Mucosa of rectum (tissue), 2 donors: ENCODE results near the gene PIK3AP1.

Experiments used
- H3K27ac ChIP-seq, 2 donors: one replicate each; pipeline ENCODE4 v1.7.0; 2013; ENCODE audit warnings: inconsistent platforms in 2 of 2, low read depth in 2 of 2, low read length in 2 of 2
- H3K27me3 ChIP-seq, 2 donors: one replicate each; pipeline ENCODE4 v1.7.0; 2013; ENCODE audit warnings: low read length in 2 of 2; ENCODE audit not compliant: control insufficient read depth in 2 of 2, insufficient read depth in 2 of 2
- H3K36me3 ChIP-seq, 2 donors: one replicate each; pipeline ENCODE4 v1.7.0; 2013; ENCODE audit warnings: low read length in 2 of 2; ENCODE audit not compliant: control insufficient read depth in 2 of 2, insufficient read depth in 2 of 2
- H3K4me1 ChIP-seq, 2 donors: one replicate each; pipeline ENCODE4 v1.7.0; 2013; ENCODE audit warnings: low read length in 2 of 2, mild to moderate bottlenecking in 1 of 2; ENCODE audit not compliant: control insufficient read depth in 2 of 2, insufficient read depth in 2 of 2
- H3K4me3 ChIP-seq, 2 donors: one replicate each; pipeline ENCODE4 v1.7.0; 2013; ENCODE audit warnings: low read length in 2 of 2
- H3K9ac ChIP-seq, 2 donors: one replicate each; pipeline ENCODE4 v1.7.0; 2013; ENCODE audit warnings: low read length in 2 of 2, low read depth in 1 of 2, mild to moderate bottlenecking in 1 of 2
- H3K9me3 ChIP-seq, 2 donors: one replicate each; pipeline ENCODE4 v1.7.0; 2013; ENCODE audit warnings: low read length in 2 of 2; ENCODE audit not compliant: control insufficient read depth in 2 of 2
- donor health status: healthy.
- donor health status: Normal muscosa, but diverticular disease.

Gene PIK3AP1

DNA sequence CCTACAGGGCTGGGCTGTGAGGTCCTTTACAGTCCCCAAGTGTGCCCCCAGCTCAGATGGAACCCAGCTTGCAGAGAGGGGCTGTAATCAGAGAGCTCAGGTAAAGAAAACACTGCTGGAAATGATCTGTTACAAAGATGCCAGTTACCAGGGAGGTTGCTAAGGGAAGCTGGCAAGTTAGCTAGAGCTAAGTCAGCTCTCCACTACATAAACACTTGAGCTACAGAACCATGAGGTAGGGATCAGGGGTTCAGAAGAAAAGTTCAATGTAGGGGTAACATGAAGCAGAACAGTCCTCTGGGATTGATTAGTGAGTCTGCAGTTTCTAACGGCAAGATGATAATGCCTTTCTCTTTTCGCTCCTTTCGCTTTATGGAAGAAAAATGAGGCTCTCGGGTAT, 80.4 kb downstream of the PIK3AP1 start:
- no peak overlapping the region for H3K27ac ChIP-seq
- H3K36me3 ChIP-seq = peaks cover 0 to 2% of the 10 kb centered on the region in 2 donors
- H3K9me3 ChIP-seq = no peaks in the 10 kb centered on the region
- H3K9ac ChIP-seq = no peak overlapping the region
- H3K27me3 ChIP-seq = no peaks in the 10 kb centered on the region
- peaks cover 0 to 2% of the 10 kb centered on the region in 2 donors for H3K4me1 ChIP-seq
- no peak overlapping the region for H3K4me3 ChIP-seq

DNA sequence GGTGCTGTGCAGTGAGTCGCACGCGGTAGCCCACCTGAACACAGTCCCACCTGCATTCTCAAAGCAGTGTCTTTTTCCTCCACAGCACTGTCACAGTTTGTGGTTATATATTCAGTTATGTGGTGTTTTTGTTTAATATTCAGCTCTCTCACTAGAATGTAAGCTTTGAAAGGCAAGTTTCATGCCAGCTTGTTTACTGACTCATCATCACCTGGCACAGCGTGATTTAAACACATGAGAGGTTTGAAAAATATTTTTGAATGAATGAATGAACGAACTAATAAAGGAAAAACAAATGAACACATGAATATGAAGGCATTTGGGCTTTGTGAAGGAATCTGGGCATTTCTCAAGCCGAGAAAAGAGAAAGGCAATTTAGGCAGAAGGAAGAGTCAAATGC, 81.6 kb downstream of the PIK3AP1 start:
- Histone ChIP-seq H3K4me1 (peaks cover 0 to 2% of the 10 kb centered on the region in 2 donors), H3K9ac (no peak overlapping the region), H3K27me3 (no peaks in the 10 kb centered on the region), H3K9me3 (no peaks in the 10 kb centered on the region), H3K36me3 (peaks cover 0 to 2% of the 10 kb centered on the region in 2 donors), H3K4me3 (no peak overlapping the region), H3K27ac (no peak overlapping the region)

DNA sequence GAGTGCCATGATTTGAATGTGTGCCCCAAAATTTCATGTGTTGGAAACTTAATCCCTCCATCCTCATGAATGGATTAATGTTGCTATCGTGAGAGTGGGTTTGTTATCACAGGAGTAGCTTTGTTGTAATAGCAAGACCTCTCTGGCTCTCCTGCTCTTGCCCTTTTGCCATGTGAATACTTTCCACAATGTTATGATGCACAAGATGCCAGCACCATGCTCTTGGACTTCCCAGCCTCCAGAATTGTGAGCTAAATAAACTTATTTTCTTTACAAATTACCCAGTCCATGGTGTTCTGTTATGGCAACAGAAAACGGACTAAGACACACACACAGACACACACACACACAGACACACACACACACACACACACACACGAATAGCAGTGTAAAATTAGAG, 82.2 kb downstream of the PIK3AP1 start:
- H3K4me1 ChIP-seq = peaks cover 0 to 2% of the 10 kb centered on the region in 2 donors
- H3K9ac ChIP-seq = no peak overlapping the region
- no peak overlapping the region for H3K4me3 ChIP-seq
- no peak overlapping the region for H3K27ac ChIP-seq
- no peaks in the 10 kb centered on the region for H3K9me3 ChIP-seq
- peaks cover 0 to 2% of the 10 kb centered on the region in 2 donors for H3K36me3 ChIP-seq
- H3K27me3 ChIP-seq = no peaks in the 10 kb centered on the region

DNA sequence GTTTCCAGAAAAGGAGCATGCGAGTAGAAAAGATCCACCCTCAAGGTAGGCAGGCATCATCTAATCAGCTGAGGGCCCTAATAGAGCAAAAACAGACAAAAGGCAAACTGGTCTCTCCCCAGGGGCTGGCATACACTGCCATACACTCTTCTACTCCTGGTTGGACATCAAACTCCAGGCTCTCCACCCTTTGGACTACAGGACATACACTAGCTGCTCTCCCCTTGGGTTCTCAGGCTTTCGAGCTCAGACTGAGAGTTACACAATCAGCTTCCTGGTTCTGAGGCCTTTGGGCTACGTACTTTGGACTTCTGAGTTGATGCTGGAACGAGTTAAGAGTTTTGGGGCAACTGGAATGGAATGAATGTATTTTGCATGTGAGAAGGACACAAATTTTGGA, 82.6 kb downstream of the PIK3AP1 start:
- Histone ChIP-seq H3K9ac (no peak overlapping the region), H3K4me3 (no peak overlapping the region), H3K27ac (no peak overlapping the region), H3K36me3 (peaks cover 0 to 2% of the 10 kb centered on the region in 2 donors), H3K9me3 (no peaks in the 10 kb centered on the region), H3K27me3 (no peaks in the 10 kb centered on the region), H3K4me1 (peaks cover 1 to 5% of the 10 kb centered on the region in 2 donors)

DNA sequence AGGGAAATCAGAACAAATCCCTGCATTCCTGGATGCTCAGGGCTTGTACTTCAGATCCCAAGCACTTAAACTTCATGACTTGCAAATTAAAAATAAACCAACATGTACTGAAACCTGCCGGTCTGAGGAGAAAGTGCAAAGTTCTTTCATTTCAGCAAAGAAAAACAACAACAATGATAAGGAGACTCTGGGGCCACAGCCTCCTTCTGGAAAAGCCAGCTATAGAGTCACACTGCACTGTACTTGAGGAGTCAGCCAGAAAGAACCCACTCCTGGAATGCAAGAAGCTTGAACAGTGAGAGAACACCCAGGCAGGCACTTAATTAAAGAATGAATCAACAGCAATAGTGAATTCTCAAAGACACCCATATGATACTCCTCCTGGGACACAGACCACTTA, 83.8 kb downstream of the PIK3AP1 start:
- H3K27ac ChIP-seq = no peak overlapping the region
- H3K9ac ChIP-seq = no peak overlapping the region
- no peaks in the 10 kb centered on the region for H3K9me3 ChIP-seq
- no peaks in the 10 kb centered on the region for H3K27me3 ChIP-seq
- peaks cover 0 to 2% of the 10 kb centered on the region in 2 donors for H3K36me3 ChIP-seq
- no peak overlapping the region for H3K4me3 ChIP-seq
- peaks cover 4 to 6% of the 10 kb centered on the region in 2 donors for H3K4me1 ChIP-seq

DNA sequence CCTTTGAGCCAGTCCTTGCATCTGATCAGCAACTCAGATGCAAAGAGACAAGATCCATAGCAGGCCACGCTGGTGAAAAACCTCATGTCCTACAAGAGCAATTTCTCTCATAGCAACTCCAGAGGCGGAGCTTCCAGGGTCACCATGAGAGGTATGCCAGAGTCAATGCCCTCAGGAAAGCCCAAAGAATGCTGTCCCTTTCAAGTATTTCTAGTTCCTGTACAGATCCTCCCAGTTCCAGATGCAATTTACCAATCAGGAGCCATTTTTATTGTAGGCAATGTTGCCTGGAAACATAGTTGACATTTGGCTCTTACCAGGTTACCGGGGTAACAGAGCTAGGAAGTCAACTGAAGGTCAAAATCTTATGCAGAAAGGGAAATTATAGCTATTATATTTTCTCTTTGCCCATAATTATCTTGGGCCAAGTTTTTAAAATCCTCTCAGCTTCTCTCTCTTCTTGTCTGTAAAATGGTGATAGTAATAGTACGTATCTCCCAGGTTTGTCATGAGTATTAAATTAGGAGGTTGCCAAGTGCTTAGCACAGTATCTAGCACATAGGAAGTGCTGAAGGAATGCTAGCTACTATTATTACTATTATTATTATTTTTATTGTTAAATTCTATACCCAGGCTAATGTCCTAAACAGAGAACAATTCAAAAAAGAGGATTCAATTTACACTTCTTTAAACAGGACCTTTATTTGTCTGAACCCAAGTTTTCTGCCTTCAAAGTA, 87.2 kb downstream of the PIK3AP1 start:
- no peak overlapping the region for H3K27ac ChIP-seq

DNA sequence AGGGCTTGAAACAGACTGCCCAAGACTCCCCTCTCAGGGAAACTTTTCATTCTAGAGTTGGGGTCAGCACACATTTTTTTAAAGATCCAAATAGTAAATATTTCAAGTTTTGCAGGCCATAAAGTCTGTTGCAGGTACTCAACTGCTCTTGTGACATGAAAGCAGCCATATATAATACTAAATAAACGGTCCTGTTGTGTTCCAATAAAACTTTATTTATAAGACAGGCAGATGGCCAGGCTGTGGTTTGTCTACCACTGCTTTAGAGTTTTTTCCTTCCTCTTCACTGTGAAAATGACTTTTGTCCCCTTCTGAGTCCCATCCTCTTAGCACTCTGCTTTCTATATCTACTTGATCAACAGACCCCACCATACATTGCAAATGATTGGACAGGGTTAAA, 93.0 kb downstream of the PIK3AP1 start:
- Histone ChIP-seq H3K4me3 (no peak overlapping the region), H3K36me3 (peaks cover 0 to 3% of the 10 kb centered on the region in 2 donors), H3K9me3 (no peaks in the 10 kb centered on the region), H3K27ac (no peak overlapping the region), H3K27me3 (no peaks in the 10 kb centered on the region), H3K9ac (no peak overlapping the region), H3K4me1 (no peaks in the 10 kb centered on the region)

More for the DNA sequence above, 87.2 kb downstream of the PIK3AP1 start:
- Histone ChIP-seq H3K27me3 (no peaks in the 10 kb centered on the region), H3K9me3 (no peaks in the 10 kb centered on the region), H3K36me3 (no peaks in the 10 kb centered on the region), H3K4me1 (peaks cover 3 to 4% of the 10 kb centered on the region in 2 donors), H3K9ac (no peak overlapping the region), H3K4me3 (no peak overlapping the region)

DNA sequence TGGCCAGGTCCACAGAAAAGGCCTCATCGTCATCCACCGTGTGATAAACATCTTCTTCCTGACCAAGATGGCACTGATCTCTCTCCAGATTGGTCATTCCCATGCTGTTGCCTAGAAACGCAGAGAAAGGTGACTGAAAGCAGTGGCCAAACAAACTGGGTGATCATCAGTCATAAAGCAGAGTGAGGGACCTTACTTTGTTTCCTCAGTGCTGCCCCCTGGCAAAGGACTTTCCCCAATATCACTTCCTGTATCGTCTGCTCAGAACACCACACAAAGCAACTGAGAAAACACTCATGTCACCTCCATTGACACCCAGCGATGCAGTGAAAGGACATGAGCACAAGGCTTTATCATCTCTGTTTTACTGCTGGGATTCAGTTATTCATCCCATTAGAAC, 93.5 kb downstream of the PIK3AP1 start:
- Histone ChIP-seq H3K27me3 (no peaks in the 10 kb centered on the region), H3K4me1 (no peaks in the 10 kb centered on the region), H3K36me3 (peaks cover 0 to 3% of the 10 kb centered on the region in 2 donors), H3K9me3 (no peaks in the 10 kb centered on the region), H3K4me3 (no peak overlapping the region), H3K9ac (no peak overlapping the region), H3K27ac (no peak overlapping the region)

DNA sequence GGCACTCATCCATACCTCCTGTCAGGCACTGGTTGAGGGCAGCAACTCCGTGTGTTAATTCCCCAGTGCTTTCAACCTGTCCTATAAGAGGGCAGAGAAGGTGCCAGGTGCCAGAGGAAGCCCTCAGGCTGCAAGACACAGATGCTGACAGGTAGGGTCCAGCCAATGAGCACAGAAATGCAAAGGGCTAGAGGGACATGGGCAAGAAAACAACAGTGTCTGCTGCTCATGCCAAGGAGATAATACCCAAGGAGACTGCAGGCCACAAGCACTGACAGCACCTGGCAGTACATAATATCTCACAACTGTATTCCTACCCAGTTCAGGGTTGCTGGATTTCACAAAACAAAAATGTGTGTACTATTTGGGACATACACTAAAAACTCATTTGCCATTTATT, 95.1 kb downstream of the PIK3AP1 start:
- Histone ChIP-seq H3K36me3 (peaks cover 0 to 3% of the 10 kb centered on the region in 2 donors), H3K4me3 (no peak overlapping the region)

DNA sequence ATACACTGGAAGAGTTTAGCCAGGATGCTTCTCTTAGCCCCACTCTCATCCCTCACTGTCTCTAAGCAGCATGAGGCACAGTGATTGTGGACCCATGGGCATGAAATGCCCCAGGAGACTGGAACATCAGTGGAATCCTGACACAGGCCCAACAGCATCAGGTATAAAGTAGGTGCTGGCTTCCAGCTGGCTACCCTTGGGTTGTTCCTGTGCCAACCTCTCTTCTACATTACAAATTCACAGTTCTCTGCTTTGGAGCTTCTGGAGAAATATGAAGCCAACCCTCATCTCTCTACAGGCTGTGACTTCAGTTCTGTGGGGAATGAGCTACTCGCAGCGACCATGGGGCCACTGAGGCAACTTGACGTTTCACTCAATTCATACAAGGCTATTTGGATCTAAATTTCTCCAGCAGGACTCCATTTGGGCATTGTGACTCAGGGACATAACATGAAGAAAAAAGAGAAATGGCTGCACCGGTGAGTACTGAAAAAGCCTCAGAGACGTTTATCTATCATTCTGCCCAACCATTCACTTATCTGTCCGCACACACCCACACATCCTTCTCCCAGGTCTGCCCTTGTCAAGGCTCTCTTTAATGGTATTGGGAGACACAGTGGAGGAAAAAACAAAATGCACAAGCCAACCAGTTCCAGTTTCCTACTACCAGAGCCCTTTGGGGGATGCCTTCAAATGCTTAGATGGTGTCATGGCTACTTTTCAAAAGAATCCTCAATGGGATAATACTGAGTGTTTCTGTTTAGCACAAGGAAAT, 98.1 kb downstream of the PIK3AP1 start:
- H3K4me1 ChIP-seq = peaks cover 5 to 21% of the 10 kb centered on the region in 2 donors
- H3K36me3 ChIP-seq = peaks cover 0 to 3% of the 10 kb centered on the region in 2 donors
- no peak overlapping the region for H3K27ac ChIP-seq
- no peak overlapping the region for H3K4me3 ChIP-seq
- no peaks in the 10 kb centered on the region for H3K9me3 ChIP-seq
- no peak overlapping the region for H3K9ac ChIP-seq
- H3K27me3 ChIP-seq = no peaks in the 10 kb centered on the region

More for the DNA sequence above, 95.1 kb downstream of the PIK3AP1 start:
- Histone ChIP-seq H3K27me3 (no peaks in the 10 kb centered on the region), H3K9me3 (no peaks in the 10 kb centered on the region), H3K27ac (no peak overlapping the region), H3K9ac (no peak overlapping the region), H3K4me1 (peaks cover 1 to 4% of the 10 kb centered on the region in 2 donors)
